ENCODE data around the gene C14orf180.
"Not testable (repeated sequence)": the region's sequence is repeated elsewhere in the genome, so short reads cannot be mapped to it uniquely, and the experiment has no call there.

Gene C14orf180

GRCh38 chr14:104614126-104614812, 34.7 kb downstream of the C14orf180 start:
- DNase-seq (ENCODE audit: low read depth): no peak

DNA sequence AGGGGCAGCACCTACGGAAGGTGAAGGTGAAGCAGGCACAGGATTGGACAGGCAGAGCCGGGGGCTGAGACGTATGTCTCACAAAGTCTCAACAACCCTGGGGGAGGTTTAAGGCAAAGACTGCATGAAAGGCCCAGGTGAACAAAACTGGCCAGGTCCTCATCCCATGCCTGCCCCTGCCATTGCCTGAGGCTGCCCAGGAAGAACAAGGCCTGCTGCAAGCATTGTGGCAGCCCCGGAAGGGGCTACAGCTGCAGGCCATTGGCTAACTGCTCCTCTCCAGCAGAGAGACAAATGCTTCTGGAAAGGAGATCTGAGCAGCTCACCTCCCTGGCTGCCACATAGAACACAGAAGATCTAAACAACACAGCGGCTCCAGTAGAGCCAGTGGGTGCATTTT, 45.4 kb downstream of the C14orf180 start:
- no peak for DNase-seq (ENCODE audit: low read depth)

GRCh38 chr14:104632781-104633180, 53.2 kb downstream of the C14orf180 start:
- no peak for DNase-seq (ENCODE audit: low read depth)

DNA sequence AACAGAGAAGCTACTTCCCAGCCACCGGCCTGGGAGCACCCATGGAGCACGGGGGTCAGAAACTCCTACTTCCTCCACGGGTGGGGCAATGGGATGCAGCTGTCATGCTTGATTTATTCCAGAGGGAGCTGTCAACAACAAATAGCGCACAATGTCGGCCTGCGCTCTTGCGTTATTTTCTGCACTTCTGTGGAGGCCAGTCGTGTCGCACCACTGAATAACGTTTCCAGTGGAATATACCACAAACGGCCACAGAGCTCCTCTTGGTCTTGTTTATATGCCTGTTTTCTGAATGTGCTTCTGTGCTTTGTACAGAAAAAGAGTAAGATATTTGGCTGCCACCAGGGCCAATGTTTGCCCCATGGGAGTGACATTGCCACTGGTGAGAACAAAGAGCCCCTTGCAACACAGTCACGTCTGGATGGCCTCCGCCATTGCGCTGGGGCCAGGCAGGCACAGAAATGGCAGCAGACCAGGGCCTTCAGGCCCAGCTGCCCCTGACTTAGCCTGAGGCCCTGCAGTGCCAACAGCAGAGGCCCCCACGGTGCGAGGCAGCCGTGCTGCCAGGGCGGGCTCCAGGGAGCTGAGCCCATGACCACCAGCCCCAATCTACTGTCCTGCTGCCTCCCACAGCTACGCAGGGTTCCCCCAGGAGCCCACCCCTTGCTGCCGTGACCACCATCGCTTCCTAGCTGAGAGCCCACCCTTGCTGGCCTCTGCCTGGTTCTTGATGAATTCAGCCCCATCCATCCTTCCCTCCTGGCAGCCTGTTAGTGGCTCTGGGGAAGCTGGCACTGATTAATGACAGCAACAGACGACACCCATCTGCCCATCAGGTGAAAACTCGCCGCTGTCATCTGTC, 53.9 kb downstream of the C14orf180 start:
- no peak for DNase-seq (ENCODE audit: low read depth)

GRCh38 chr14:104634138-104634760, 54.7 kb downstream of the C14orf180 start:
- no peak for DNase-seq (ENCODE audit: low read depth)

DNA sequence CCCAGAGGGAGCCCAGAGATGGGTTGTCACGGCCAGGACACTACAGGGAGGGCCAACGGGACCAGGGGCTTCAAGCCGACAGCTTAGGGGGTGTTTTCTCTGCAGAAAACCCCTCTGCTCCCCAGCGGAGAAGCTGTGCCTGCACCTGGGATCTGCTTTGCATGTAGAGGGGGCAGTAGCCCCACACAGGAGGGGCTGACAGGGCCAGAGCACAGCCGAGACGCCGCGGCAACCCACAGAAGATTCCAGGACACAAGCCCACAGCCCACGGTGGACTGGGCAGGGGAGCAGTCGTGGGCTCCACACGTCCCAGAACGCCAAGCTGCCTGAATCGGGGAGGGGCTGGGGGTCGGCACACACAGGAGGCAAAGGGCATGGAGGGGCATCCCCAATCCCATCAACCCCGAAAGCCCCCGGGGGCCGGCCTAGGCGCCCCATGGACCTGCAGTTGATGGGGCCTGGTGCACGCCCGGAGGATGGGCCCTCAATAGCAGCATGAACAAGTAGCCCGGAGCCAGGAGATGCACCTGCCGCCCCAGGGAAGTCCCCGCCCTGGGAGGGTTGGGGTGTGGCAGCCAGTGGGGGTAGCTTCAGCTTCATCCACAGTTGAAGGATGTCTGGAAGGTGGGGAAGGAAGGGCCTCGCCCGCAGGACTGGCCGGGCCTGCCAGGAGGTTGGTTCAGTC, 55.5 kb downstream of the C14orf180 start:
- DNase-seq (ENCODE audit: low read depth): no peak

DNA sequence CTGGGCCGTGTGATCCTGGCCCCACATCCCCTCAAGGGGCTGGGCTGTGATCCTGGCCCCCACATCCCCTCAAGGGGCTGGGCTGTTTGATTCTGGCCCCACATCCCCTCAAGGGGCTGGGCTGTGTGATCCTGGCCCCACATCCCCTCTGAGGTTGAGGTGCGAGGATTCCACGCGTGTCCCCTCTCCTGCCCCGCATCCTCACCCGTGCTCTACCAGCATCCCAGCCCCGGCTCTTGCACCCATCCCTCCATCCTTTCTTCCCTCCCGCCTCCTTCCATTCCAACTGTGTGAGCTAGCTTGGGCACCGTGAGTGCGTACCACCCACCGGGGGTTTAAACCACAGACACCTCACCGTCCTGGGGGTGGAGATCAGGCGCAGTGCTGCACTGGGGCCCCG, 56.2 kb downstream of the C14orf180 start:
- DNase-seq (ENCODE audit: low read depth): no peak

DNA sequence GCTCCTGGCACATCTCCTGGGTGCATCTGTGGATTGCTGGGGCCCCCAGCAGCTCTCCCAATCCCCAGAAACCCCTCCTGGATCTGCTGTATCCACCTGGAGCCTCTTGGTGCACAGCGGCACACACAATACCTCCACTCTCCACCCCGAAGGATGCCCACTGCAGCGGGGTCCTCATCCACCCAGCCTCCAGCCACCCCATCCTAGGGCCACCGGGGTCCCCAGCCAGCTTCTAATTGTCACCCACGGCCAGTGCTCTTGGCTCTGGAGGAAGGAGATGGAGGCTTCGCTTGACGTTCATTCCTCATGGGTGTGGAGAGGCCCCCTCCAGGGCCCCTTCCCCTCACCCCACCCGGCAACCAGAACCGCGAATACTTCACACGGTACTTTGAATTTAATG, 56.6 kb downstream of the C14orf180 start:
- DNase-seq (ENCODE audit: low read depth): no peak

DNA sequence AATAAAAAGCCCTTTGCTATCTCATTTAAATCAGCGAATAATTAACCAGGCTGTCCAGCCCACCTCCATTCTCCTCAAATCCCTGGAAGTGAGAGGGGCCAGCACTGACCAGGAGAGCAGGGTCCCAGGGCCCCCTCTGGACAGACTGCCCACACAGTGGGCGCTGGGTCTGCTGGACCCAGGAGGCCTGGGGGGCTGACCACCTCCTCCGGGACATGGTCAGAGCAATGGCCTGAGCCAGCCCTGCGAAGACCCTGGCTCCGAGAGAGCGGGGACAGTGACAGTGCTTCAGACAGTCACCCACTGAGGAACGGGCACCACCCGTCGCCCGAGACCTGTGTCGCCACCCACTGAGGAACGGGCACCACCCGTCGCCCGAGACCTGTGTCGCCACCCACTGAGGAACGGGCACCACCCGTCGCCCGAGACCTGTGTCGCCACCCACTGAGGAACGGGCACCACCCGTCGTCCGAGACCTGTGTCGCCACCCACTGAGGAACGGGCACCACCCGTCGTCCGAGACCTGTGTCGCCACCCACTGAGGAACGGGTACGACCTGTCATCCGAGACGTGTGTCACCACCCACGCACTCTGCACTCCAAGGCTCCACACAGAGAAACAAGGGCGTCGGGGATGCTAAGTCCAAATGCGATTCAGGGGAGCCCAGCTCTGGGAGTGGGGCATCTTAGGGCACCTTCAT, 57.4 kb downstream of the C14orf180 start:
- not testable (repeated sequence) for DNase-seq (ENCODE audit: low read depth)

GRCh38 chr14:104637546-104638003, 58.0 kb downstream of the C14orf180 start:
- peak; percentile 8 for DNase-seq (ENCODE audit: low read depth)

DNA sequence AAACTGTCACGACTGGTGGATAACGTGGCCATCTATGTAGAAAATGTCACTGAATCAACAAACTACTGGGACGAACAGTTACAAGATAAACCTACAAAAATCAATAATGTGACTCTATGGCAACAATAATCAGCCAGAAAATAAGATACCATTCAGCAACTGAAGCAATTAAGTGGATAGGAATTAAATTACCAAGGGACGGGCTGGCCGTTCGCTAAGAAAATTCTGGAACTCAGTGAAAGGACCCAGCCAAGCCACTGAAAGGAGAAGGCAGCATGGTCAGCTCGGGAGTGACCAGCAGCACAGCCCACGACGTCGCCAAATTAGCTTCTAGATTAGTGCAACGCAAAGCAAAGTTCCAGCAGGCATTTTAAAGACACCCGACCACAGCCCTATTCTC, 58.6 kb downstream of the C14orf180 start:
- no peak for DNase-seq (ENCODE audit: low read depth)

- no peak for DNase-seq (ENCODE audit: low read depth)
Observed at GRCh38 chr14:104638927-104639450, 59.4 kb downstream of the C14orf180 start.

DNA sequence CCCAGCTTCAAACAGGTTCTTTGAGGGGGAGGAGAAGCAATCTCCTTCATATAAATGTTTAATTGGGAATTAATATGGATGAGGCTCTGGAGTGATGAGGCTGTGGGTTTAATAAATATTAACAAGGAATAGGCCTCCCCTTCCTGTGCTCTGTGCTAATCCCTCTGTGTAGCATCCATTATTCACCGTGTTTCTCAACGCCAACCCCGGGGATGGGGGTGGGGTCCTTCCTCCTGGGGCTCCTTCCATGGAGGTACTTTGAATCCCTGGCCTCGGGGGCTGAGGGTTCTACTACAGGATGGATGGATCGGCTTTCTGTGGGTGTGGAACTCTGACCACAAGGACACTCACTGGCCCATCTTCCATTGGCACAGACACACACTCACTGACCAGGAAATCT, 59.9 kb downstream of the C14orf180 start:
- no peak for DNase-seq (ENCODE audit: low read depth)
